ENCODE data around the gene GMEB2.

GMEB2 gene

GRCh38 chr20:63665708-63666107 lies 38.8 kb upstream of the GMEB2 start:
- CTCF ChIA-PET = no interaction called here
- no peak for DNase-seq (ENCODE audit: extremely low spot score)

GRCh38 chr20:63664861-63665594 lies 38.1 kb upstream of the GMEB2 start:
- DNase-seq (ENCODE audit: extremely low spot score) = no peak
- no peak for TF ChIP-seq CTBP1 (IDR thresholded peaks at IDR 0.05; ENCODE audit: borderline replicate concordance)
- TF ChIP-seq PKNOX1 (IDR thresholded peaks at IDR 0.05) = no peak
- no peak for TF ChIP-seq L3MBTL2 (conservative IDR thresholded peaks at IDR 0.05)
- TF ChIP-seq HDGF (IDR thresholded peaks at IDR 0.05; ENCODE audit: borderline replicate concordance) = no peak
- TF ChIP-seq ZNF384 (IDR thresholded peaks at IDR 0.05) = no peak
- TF ChIP-seq FOXA1 (IDR thresholded peaks at IDR 0.05) = no peak
- no peak for TF ChIP-seq FOXK2 (IDR thresholded peaks at IDR 0.05)
- TF ChIP-seq FOXM1 (IDR thresholded peaks at IDR 0.05; ENCODE audit: borderline replicate concordance) = no peak
- no peak for TF ChIP-seq NFRKB (IDR thresholded peaks at IDR 0.05)
- no peak for TF ChIP-seq TARDBP (IDR thresholded peaks at IDR 0.05)
- TF ChIP-seq ELF4 (IDR thresholded peaks at IDR 0.05) = no peak
- TF ChIP-seq BHLHE40 (IDR thresholded peaks at IDR 0.05; ENCODE audit: borderline replicate concordance) = no peak
- TF ChIP-seq SP1 (IDR thresholded peaks at IDR 0.05) = no peak
- TF ChIP-seq SUZ12 (IDR thresholded peaks at IDR 0.05) = no peak
- no peak for TF ChIP-seq LEF1 (IDR thresholded peaks at IDR 0.05; ENCODE audit: borderline replicate concordance)
- no peak for TF ChIP-seq ARNT (IDR thresholded peaks at IDR 0.05)
- ChIA-PET CTCF (no interaction called here), POLR2A (no interaction called here)

More at GRCh38 chr20:63665708-63666107, 38.8 kb upstream of the GMEB2 start:
- POLR2A ChIA-PET = no interaction called here
- no peak for TF ChIP-seq NFRKB (IDR thresholded peaks at IDR 0.05)
- TF ChIP-seq CTBP1 (IDR thresholded peaks at IDR 0.05; ENCODE audit: borderline replicate concordance) = no peak
- TF ChIP-seq SP1 (IDR thresholded peaks at IDR 0.05) = no peak
- no peak for TF ChIP-seq BHLHE40 (IDR thresholded peaks at IDR 0.05; ENCODE audit: borderline replicate concordance)
- no peak for TF ChIP-seq HDGF (IDR thresholded peaks at IDR 0.05; ENCODE audit: borderline replicate concordance)
- no peak for TF ChIP-seq ELF4 (IDR thresholded peaks at IDR 0.05)
- TF ChIP-seq ARNT (IDR thresholded peaks at IDR 0.05) = no peak
- no peak for TF ChIP-seq ZNF384 (IDR thresholded peaks at IDR 0.05)
- TF ChIP-seq FOXA1 (IDR thresholded peaks at IDR 0.05) = no peak
- TF ChIP-seq TARDBP (IDR thresholded peaks at IDR 0.05) = no peak
- TF ChIP-seq SUZ12 (IDR thresholded peaks at IDR 0.05) = no peak

- POLR2A ChIA-PET = no interaction called here
- TF ChIP-seq NFRKB (IDR thresholded peaks at IDR 0.05) (no peak), ZNF384 (IDR thresholded peaks at IDR 0.05) (no peak), FOXA1 (IDR thresholded peaks at IDR 0.05) (no peak), FOXM1 (IDR thresholded peaks at IDR 0.05; ENCODE audit: borderline replicate concordance) (no peak), CTBP1 (IDR thresholded peaks at IDR 0.05; ENCODE audit: borderline replicate concordance) (no peak), BHLHE40 (IDR thresholded peaks at IDR 0.05; ENCODE audit: borderline replicate concordance) (no peak), TARDBP (IDR thresholded peaks at IDR 0.05) (no peak)
- CTCF ChIA-PET = no interaction called here
- no peak for DNase-seq (ENCODE audit: extremely low spot score)
Observed at GRCh38 chr20:63664143-63664851, 37.4 kb upstream of the GMEB2 start.

GRCh38 chr20:63663332-63664066 lies 36.6 kb upstream of the GMEB2 start:
- TF ChIP-seq TARDBP (IDR thresholded peaks at IDR 0.05) (no peak), LEF1 (IDR thresholded peaks at IDR 0.05; ENCODE audit: borderline replicate concordance) (no peak), SUZ12 (IDR thresholded peaks at IDR 0.05) (no peak), ELF4 (IDR thresholded peaks at IDR 0.05) (no peak), PKNOX1 (IDR thresholded peaks at IDR 0.05) (no peak), BHLHE40 (IDR thresholded peaks at IDR 0.05; ENCODE audit: borderline replicate concordance) (no peak), FOXM1 (IDR thresholded peaks at IDR 0.05; ENCODE audit: borderline replicate concordance) (no peak), FOXA1 (IDR thresholded peaks at IDR 0.05) (no peak), HDGF (IDR thresholded peaks at IDR 0.05; ENCODE audit: borderline replicate concordance) (no peak), FOXK2 (IDR thresholded peaks at IDR 0.05) (no peak), SP1 (IDR thresholded peaks at IDR 0.05) (no peak), L3MBTL2 (conservative IDR thresholded peaks at IDR 0.05) (no peak)
- CTCF ChIA-PET = no interaction called here
- POLR2A ChIA-PET = no interaction called here

GRCh38 chr20:63662813-63663189 lies 35.9 kb upstream of the GMEB2 start:
- DNase-seq (ENCODE audit: extremely low spot score) = no peak
- no peak for TF ChIP-seq SUZ12 (IDR thresholded peaks at IDR 0.05)
- TF ChIP-seq NFRKB (IDR thresholded peaks at IDR 0.05) = no peak
- no peak for TF ChIP-seq SP1 (IDR thresholded peaks at IDR 0.05)
- TF ChIP-seq FOXK2 (IDR thresholded peaks at IDR 0.05) = no peak
- TF ChIP-seq TARDBP (IDR thresholded peaks at IDR 0.05) = no peak
- TF ChIP-seq FOXM1 (IDR thresholded peaks at IDR 0.05; ENCODE audit: borderline replicate concordance) = no peak
- TF ChIP-seq PKNOX1 (IDR thresholded peaks at IDR 0.05) = no peak
- no peak for TF ChIP-seq ARNT (IDR thresholded peaks at IDR 0.05)
- TF ChIP-seq ELF4 (IDR thresholded peaks at IDR 0.05) = no peak
- no peak for TF ChIP-seq FOXA1 (IDR thresholded peaks at IDR 0.05)
- TF ChIP-seq HDGF (IDR thresholded peaks at IDR 0.05; ENCODE audit: borderline replicate concordance) = no peak
- TF ChIP-seq L3MBTL2 (conservative IDR thresholded peaks at IDR 0.05) = no peak
- no peak for TF ChIP-seq ZNF384 (IDR thresholded peaks at IDR 0.05)
- TF ChIP-seq LEF1 (IDR thresholded peaks at IDR 0.05; ENCODE audit: borderline replicate concordance) = no peak
- no peak for TF ChIP-seq CTBP1 (IDR thresholded peaks at IDR 0.05; ENCODE audit: borderline replicate concordance)
- TF ChIP-seq BHLHE40 (IDR thresholded peaks at IDR 0.05; ENCODE audit: borderline replicate concordance) = no peak
- ChIA-PET CTCF (no interaction called here), POLR2A (interaction anchor here (1.4 kb wide), 1 partner anchor 10 kb away, joined by 3 read pairs; the partner anchor contains the start of gene STMN3)

More at GRCh38 chr20:63663332-63664066, 36.6 kb upstream of the GMEB2 start:
- DNase-seq (ENCODE audit: extremely low spot score) = no peak
